NCI-H345 treated with DMSO at 0.1 percent for 48 hours (cell line): Measurements from ENCODE around the gene SPHKAP.
"Not testable (repeated sequence)": the region's sequence is repeated elsewhere in the genome, so short reads cannot be mapped to it uniquely, and the experiment has no call there.

Source experiments
- DNase-seq: peaks from one replicate; lab custom pipeline; 2025; ENCODE audit not compliant: unreplicated experiment; lab: John Stamatoyannopoulos, UW

The SPHKAP gene, protein sequence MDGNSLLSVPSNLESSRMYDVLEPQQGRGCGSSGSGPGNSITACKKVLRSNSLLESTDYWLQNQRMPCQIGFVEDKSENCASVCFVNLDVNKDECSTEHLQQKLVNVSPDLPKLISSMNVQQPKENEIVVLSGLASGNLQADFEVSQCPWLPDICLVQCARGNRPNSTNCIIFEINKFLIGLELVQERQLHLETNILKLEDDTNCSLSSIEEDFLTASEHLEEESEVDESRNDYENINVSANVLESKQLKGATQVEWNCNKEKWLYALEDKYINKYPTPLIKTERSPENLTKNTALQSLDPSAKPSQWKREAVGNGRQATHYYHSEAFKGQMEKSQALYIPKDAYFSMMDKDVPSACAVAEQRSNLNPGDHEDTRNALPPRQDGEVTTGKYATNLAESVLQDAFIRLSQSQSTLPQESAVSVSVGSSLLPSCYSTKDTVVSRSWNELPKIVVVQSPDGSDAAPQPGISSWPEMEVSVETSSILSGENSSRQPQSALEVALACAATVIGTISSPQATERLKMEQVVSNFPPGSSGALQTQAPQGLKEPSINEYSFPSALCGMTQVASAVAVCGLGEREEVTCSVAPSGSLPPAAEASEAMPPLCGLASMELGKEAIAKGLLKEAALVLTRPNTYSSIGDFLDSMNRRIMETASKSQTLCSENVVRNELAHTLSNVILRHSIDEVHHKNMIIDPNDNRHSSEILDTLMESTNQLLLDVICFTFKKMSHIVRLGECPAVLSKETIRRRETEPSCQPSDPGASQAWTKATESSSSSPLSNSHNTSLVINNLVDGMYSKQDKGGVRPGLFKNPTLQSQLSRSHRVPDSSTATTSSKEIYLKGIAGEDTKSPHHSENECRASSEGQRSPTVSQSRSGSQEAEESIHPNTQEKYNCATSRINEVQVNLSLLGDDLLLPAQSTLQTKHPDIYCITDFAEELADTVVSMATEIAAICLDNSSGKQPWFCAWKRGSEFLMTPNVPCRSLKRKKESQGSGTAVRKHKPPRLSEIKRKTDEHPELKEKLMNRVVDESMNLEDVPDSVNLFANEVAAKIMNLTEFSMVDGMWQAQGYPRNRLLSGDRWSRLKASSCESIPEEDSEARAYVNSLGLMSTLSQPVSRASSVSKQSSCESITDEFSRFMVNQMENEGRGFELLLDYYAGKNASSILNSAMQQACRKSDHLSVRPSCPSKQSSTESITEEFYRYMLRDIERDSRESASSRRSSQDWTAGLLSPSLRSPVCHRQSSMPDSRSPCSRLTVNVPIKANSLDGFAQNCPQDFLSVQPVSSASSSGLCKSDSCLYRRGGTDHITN (N-terminal part only)

DNA sequence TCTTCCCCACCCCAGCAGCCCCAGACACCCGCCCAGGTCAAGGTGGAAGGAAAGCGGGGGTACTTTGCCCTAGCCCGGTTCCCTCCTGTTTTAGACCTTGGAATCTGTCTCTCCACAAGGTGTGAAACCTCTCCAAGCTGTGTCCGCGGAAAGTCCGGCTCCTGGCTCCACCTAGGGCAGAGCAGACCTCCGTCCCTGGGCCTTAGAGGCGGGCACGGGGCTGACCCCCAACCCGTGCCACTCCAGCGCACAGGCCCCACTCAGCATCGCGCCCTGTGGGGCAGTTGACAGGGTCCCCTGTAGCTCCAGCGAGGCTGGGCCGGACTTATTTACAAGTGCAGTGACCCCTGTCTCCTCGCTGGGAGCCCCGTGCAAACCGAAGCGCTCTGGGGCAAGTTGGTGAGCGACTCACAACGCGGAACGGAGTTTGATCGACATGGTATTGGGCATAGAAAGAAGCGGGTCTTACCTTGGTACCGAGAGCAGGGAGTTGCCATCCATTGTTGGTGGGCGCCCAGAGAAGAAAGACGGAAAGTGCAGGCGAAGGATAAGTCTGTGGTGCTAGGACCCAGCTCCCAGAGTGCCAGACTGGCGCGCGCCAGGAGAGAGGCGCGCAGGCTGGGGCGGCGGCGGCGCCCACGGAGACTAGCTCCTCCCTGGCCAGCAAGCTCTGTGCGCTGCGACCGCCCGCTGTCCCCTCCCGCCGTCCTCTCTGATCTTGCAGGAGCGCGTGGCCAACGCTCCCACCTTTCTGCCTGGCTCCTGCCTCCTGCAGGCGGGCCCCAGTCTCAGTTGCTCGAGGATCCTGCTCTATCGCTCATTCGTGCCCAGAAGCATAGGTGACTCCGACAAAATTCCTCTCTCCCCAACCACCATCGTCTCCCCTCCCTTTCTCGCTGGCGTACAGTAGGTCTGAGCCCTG lies at the start of gene SPHKAP:
SPHKAP (minus strand) TSS at position 590 of the 922 bp plus-strand sequence; CDS start at position 501, 89 bp downstream.
- DNase-seq: peak; percentile 81

DNA sequence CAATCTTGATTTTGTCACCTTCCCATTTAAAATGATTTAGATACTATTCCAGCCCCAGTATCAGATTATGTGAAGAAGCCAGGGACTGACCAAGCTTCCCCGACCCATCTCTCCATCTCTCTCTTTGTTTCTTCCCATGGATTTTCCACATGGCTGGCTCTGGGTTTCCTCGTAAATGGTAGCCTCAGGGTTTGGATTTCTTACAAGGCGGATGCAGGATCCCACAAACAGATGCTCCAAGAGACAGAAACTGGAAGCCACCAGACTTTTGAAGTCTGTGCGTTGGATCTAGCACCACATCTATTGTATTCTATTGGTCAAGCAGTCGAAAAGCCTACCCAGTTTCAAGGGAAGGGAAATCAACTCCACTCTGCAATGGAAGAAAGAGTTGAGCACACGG lies 46.0 kb upstream of the SPHKAP start:
- DNase-seq: no peak

DNA sequence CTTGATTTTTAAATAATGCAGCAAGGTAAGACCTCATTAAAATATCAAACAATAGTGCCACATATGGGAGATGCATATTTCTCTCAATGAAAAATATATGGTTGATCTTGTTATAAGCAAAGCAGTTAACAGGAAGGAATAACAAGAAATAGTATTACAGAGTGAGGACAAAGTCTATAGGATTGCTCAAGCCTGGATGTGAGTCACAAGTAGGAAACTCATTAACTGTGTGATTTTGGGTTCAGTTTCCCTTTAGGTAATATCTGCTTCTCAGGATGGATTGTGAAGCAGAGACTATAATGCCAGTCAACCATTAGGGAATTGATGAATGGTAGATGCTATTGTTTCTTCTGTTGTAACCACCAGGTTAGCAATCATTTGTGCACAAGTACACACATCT lies 42.9 kb upstream of the SPHKAP start:
- DNase-seq: no peak

DNA sequence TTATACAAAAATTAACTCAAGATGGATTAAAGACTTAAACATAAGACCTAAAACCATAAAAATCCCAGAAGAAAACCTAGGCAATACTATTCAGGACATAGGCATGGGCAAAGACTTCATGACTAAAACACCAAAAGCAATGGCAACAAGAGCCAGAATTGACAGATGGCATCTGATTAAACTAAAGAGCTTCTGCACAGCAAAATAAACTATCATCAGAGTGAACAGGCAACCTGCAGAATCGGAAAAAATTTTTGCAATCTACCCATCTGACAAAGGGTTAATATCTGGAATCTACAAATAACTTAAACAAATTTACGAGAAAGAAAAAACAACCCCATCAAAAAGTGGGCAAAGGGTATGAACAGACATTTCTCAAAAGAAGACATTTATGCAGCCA lies 37.1 kb upstream of the SPHKAP start:
- DNase-seq: not testable (repeated sequence)

DNA sequence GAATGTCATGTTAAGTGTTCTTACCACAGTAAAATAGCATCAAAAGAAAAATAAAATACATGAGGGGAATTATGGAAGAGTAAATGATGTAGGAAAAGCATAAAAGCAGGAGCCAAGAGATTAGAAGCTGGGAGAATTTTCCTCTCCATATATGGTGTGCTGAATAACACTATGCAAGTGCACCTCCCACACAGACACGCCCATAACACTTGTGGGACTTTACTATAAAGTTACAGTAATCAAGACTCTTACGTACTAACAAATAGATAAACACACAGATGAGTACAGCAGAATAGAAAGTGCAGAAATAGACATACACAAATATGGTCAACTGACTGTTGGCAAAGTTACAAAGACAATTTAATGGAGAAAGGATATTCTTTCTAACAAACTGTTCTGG lies 16.0 kb upstream of the SPHKAP start:
- no peak for DNase-seq

DNA sequence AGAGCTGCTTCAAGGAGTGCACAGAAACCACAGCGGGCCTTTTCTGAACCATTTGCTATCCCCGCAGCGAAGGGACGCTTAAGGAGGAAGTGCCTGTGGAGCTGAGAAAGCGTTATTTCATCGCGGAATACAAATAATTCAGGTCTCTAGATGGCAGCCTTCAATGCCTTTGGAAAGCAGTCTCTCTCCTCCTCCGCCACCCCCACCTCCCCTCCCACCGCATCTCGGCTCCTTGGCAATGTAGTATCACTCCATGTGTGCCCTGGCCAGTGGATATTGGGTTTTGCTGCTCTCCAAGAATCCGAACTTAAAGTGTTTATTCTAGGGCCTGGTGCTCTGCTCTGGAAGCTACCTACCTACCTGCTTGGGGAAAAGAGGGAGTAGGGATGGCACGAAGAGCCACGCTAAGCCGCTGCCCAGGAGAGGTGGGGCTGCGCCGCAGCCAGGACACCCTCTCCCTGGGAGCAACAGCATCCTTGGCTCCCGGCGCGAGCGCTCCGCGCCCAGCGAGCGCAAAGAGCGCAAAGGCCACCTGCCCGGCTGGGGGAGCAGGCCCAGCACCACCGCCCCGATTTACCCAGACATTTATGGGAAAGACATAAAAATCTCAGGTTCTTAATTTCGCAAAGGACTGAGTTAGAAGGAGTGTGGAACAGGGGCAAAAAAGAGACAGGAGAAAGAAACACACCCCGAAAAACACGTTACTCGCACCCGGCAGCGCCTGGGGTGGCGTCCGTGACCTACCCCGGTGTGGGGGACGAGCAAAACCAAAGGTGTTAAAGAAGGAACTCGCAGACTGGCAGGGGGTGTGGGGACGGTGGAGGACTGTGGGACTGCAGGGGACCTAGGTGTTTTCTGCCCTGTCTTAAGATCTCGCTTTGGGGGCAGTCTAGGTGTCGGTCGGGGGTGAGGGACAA lies 1.0 kb downstream of the SPHKAP start:
- DNase-seq: peak; percentile 78

DNA sequence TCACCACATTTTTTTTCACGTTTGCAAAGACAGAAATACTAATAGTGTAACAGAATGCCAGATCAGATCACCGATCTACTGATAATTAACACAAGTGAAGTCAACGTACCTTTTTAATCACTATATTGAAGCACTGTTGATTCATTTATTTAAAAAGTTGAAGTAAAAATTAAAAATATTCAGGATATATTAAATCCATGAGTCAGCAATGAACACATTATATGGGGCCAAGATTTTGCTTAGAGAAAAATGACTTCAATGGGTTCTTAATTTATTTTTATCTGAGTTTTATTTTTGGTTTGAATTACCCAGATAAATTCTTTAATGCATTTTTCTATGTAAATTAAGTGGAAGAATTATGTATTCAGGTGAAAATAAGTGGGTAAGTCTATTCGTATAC lies 14.2 kb downstream of the SPHKAP start:
- DNase-seq: no peak

DNA sequence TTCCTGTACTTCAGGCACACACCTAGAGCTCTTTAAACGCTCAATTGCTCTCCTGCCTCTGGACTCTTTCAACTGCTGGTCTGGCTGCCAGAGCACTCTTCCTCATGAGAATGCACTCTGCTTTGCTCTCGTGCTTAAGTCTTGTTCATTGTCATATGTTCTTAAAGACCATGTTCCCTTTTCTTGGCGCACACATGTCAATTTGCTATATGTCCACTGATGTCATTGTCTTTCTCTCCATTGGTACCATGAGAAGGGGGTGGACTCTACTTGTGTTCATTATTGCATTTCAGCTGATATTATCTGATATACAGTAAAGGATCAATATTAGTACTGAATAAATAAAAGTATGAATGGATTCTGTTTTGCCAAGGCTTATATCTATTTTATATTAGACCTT lies 16.8 kb downstream of the SPHKAP start:
- no peak for DNase-seq

DNA sequence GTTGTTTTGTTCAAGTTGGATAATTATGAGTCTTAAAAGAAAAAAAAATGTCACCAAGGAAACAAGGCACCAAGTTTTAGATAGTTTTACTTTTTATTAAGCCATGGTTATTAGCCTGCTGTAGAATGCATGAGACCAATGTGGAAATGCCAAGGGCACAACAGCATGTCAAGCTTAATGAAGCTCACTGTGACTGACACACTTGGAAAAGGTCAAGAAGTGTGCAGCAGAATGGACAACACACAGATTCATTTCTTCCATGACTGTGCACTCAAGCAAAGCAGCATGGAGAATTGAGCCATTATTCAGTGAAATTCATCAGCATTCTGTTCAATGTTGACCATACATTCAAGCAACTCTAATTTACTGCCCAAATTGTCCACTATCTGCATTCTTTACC lies 23.6 kb downstream of the SPHKAP start:
- DNase-seq: no peak

DNA sequence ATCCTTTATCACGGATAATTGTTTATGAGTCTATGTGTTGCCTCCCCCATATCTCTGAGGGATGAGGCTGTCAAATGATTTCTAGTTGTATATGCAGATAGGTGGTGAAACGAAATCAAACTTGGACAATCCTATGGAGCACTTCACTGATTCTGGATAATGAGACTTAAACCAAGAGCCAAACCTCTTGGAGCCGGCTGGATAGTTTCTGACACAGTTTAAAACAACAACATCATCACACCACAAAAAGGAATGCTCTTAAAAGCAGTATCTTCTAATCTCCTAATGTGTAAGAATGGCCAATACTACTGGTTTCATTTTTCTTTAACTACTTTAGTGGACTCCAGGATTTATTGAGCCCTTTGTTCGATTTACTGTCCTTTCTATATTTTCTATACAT lies 36.5 kb downstream of the SPHKAP start:
- DNase-seq: no peak

DNA sequence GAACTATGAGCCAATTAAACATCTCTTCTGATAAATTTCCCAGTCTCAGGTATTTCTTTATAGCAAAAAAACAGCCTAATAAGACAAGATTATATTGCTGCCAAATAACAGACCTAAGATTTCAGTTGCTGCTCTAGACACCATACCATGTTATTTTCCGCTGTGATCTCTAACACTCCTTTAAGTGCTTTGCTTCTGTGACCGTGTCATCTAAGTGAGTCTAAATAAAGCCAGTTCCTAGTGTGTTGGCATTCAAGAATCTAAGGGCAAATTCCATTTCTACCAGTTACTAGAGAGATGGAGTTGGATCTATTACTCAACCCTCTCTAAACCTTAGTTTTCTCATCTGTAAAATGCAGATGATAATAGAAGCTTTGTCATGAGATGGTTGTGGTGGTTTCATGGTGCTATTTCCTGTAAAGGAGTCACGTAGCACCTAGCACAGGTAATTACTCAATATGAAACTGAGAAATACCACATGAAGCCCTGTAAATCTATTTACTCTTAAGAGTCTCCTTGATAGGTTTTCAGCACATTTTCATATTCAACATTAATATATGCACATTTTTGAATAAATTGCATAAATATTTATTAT lies 40.5 kb downstream of the SPHKAP start:
- DNase-seq: no peak

DNA sequence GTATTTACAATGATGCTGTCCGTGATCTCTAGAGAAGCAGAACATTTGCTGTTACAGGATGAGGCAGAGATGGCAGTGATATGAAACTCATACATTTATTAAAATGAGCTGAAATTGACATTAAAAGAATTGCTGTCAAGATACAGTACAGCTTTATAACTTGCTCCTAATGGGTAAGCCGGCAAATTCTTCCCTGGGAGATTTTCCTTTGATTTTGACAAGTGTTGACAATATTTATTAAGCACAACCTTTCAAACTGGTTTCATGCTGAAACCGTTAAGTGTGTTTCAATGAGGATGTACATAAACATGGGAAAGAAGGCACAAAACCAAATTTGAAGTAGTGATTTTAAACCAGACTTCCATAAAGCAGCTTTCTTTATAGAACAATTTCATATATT lies 45.5 kb downstream of the SPHKAP start:
- no peak for DNase-seq

DNA sequence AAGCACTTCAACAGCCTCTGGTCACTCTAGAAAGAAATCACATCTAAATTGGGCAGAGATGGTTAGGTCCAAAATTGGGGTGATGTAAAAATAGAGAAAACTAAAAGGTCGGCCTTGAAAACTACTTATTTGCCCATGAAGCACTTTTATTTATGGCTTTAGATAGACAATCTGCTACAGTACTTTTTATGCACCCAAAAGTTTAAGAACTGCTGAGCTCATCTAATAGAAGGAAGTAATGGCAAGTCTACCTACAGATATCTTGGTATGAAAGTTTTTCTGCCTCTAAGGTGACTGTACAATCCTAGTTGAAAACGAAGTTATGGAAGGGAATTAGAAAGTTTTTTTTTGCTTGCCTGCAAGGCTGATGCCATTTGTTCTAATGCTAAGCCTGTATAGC lies 46.2 kb downstream of the SPHKAP start:
- no peak for DNase-seq

DNA sequence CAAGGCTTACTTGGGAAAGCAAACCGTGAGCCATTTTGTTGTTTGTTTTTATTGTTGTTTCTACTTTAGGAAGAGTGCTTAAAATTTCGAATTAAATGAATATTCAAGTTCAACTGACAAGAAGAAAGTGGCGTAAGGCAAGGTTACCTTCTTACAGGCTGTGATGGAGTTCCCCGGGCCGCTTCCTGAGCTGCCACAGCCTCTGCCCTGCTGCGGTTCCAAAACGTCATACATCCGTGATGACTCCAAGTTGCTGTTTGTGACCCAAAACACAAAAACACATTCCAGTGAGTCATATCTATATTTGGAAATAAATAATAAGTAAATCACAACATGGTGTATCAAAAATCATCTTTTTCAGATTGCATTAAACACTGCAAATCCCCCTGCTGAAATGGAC lies 49.7 kb downstream of the SPHKAP start:
- no peak for DNase-seq

DNA sequence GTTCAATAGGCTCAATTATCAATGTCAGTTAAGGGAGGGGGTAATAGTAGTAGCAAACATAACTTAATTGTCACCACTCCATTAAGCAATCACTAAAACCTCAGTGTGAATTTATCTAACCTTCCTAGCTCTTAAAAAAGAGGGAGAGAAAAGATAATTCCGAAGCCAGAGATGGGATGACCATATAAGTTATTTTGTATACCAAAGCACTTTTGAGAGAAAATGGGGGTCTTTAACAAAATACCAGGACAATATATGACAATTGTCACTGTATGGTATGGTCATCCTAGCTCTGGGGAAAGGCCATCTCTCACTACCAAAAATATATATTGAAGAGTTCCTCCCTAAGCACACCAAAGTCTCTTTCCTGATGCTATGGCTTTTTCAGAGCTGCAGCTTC lies 55.1 kb downstream of the SPHKAP start:
- no peak for DNase-seq

DNA sequence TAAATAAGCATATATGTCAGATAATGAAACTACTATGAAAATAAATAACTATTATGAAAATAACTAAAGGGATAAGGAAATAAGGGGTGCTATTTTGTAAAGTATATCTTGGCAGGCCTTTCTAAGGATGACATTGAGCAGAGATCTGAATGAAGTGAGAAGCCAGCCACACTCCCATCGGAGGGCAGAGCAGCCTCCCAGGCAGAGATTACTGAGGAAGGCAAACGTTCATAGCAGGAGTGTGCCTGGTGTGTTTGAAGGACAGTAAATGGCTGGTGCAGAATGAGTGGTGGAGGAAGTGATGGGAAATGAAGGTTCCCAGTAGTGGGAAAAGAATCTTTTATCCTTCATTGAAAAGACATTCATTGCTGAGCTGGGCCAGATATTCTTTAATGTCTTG lies 62.5 kb downstream of the SPHKAP start:
- no peak for DNase-seq

DNA sequence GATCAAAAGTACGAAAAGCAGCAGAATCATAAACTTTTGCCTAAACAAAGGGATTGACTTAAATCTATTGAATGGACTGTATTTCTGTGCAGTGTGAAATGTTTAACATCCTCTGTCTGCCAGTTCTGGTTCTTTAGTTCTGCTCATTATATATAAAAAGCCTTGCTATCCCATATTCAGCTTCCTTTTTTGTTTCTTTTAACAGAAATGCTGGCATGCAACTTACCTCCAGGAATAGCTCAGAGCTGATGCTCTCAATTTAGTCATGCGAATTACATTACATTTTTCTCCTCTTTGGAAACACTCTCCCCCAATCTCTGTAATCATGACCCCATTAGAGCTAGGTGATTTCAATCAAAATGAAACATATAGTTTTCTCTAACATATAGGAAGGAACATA lies 73.6 kb downstream of the SPHKAP start:
- DNase-seq: no peak

DNA sequence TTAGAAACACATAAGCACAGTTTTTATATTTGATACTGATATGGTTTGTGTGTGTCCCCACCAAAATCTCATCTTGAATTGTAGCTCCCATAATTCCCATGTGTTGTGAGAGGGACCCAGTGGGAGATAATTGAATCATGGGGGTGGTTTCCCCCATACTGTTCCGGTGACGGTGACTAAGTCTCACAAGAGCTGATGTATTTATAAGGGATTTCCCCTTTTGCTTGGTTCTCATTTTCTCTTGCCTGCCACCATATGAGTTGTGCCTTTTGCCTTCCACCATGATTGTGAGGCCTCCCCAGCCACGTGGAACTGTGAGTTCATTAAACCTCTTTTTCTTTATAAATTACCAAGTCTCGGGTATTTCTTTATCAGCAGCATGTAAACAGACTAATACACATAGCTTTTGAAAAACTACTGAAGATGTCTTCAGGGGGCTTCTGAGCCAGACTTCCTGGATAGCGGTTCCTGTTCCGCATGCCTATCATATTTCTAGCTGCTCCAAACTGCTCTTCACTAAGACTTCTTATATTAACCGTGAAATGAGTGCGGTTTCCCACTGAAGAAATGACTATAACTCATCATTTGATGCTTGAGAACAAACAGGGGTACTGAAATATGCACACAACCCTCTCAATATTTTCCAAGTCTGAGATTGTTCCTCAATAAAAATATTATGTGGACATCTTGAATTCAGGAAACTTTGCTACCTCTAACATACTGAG lies 75.8 kb downstream of the SPHKAP start:
- no peak for DNase-seq
